GM12872 (cell line): ENCODE results near the gene TRA2A.

Experiments used
- CTCF ChIP-seq: IDR thresholded peaks from 3 replicates; pipeline ENCODE4 v1.5.1; 2011; ENCODE audit warnings: low read depth, mild to moderate bottlenecking, low read length, moderate library complexity; ENCODE audit not compliant: insufficient read depth

Gene TRA2A

GRCh38 chr7:23472556-23472955 is 59.2 kb downstream of the TRA2A start:
- no peak for TF ChIP-seq CTCF

- no peak for TF ChIP-seq CTCF
These were observed 59.7 kb downstream of the TRA2A start for GRCh38 chr7:23472046-23472445.

GRCh38 chr7:23471106-23471859 is 60.5 kb downstream of the TRA2A start:
- TF ChIP-seq CTCF, result no peak

GRCh38 chr7:23470330-23471105 is 61.3 kb downstream of the TRA2A start, which contains the start of gene IGF2BP3:
Gene IGF2BP3 (minus strand): TSS chr7:23470491. CDS start chr7:23470110, 381 bp downstream.
- TF ChIP-seq CTCF, result no peak

- no peak for TF ChIP-seq CTCF
These were observed 61.9 kb downstream of the TRA2A start for GRCh38 chr7:23469961-23470250.

GRCh38 chr7:23469150-23469960 is 62.4 kb downstream of the TRA2A start:
- TF ChIP-seq CTCF, result peak; percentile 6; the same call in 1 of the 3 replicates
